AG08395 (cell line): ENCODE data around the gene SDHAF2.
"Not testable (repeated sequence)": the region's sequence is repeated elsewhere in the genome, so short reads cannot be mapped to it uniquely, and the experiment has no call there.

Experiments
- DNase-seq: peaks from one replicate; pipeline ENCODE4 v3.0.0; 2012; ENCODE audit warnings: mixed read lengths, low spot score

The SDHAF2 gene

GRCh38 chr11:61476371-61476770, 46.4 kb downstream of the SDHAF2 start:
- no peak for DNase-seq

GRCh38 chr11:61477126-61477525, 47.2 kb downstream of the SDHAF2 start:
- no peak for DNase-seq

DNA sequence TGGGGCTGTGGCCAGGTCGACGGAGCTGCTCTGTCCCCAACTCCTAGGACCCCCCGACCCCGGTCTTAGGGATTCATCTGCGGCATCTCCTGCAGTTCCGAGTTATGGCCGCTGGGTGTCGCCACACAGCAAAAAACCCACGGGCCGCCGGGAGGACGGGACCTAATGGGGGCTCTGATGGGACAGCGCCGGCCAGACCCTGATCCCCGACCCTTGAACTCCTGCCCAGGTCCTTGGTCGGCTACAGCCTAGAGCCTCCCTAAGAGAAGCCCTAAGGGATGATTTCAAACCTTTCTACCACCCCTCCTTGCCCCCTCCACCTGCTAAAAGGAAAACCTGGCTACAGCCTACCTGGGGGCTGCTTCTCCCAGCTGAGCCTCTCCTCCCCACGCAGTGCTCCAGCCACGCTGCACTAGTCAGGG, 47.8 kb downstream of the SDHAF2 start:
- peak; percentile 65 for DNase-seq

GRCh38 chr11:61479360-61480058, 49.6 kb downstream of the SDHAF2 start:
- not testable (repeated sequence) for DNase-seq

- DNase-seq, result no peak
Observed at GRCh38 chr11:61480261-61480993, 50.5 kb downstream of the SDHAF2 start.

DNA sequence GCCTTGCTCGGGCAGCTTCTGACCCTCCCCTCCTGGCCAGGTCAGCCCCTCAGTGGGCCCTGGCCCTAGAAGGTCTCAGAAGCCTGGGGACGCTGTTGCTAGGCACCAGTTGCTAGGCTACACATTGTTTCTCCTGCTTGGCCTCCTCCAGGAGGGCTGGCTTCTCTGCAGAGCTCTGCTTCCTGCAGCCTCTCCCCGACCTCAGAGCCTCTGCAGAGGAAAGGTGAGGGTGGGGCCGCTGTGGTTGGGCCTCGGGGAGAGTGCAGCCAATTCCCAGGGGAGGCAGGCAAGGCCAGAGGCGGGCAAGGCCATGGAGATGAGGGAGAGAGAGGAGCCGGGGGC, 51.0 kb downstream of the SDHAF2 start:
- DNase-seq, result no peak

DNA sequence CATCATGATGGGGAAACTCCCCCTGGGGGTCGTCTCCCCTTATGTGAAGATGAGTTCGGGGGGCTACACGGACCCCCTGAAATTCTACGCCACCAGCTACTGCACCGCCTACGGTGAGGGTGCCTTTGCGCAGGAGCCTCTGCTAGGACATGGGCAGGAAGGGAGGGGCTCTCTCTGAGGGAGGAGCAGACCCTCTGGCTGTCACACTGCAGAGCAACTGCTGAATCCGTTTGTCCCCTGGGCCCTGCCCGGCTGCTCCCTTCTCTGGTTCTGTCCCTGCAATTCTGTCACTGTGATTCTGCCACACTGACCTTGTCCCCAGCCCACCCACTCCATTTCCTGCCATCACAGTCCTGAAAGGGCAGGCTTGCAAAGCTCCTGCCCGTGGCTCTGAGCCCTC, 51.9 kb downstream of the SDHAF2 start:
- no peak for DNase-seq

DNA sequence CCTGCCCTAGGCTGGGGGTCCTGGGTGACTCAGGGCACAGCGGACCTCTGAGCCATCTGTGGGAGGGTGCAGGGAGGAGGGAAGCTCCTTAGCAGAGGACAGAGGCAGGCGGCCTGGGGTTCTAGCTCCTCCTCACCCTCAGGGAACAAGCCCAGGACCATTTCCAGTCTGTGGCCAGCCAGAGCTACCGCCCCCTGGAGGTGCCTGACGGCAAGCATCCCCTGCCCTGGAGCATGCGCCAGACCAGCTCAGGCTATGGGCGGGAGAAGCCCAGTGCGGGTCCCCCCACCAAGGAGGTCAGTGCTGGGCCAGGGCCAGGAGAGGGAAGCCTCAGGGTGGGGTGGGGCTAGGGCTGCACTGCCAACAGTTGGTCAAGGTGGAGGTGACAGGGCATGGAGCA, 52.6 kb downstream of the SDHAF2 start:
- peak; percentile 52 for DNase-seq

- no peak for DNase-seq
Observed at GRCh38 chr11:61484541-61484940, 54.6 kb downstream of the SDHAF2 start.

GRCh38 chr11:61485080-61485479, 55.2 kb downstream of the SDHAF2 start:
- no peak for DNase-seq

GRCh38 chr11:61486011-61486620, 56.2 kb downstream of the SDHAF2 start:
- no peak for DNase-seq

GRCh38 chr11:61486779-61487178, 56.9 kb downstream of the SDHAF2 start:
- DNase-seq, result no peak

DNA sequence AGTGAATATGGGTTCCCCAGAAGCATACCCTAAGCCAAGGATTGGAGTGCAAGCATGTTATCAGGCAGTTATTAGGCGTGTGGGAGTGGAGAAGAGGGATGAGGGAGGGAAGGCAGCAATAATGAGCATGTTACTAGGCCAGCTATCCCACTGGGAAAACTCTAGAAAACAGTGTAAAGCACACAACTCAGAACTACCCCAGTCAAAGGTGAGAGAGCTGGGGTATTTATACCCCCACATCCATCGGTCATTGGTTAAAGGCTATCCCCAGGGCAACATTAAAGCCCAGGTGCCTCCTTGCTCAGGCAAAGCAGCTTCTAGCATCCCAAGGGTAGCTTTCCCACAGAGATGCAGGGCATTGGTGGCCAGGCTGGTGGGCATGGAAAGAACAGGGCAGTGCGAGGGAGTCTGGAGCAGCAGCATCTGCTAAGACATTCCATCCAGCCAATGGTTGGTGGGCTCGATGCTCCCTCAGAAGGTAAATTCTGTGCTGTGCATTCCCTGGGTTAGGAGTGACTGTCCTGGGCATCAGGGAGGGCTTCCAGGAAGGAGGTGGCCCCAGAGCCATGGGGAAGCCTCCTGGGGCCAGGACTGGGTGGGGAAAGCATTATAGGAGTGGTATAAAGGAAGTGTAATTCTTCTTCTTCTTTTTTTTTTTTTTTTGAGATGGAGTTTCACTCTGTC, 57.6 kb downstream of the SDHAF2 start:
- no peak for DNase-seq

DNA sequence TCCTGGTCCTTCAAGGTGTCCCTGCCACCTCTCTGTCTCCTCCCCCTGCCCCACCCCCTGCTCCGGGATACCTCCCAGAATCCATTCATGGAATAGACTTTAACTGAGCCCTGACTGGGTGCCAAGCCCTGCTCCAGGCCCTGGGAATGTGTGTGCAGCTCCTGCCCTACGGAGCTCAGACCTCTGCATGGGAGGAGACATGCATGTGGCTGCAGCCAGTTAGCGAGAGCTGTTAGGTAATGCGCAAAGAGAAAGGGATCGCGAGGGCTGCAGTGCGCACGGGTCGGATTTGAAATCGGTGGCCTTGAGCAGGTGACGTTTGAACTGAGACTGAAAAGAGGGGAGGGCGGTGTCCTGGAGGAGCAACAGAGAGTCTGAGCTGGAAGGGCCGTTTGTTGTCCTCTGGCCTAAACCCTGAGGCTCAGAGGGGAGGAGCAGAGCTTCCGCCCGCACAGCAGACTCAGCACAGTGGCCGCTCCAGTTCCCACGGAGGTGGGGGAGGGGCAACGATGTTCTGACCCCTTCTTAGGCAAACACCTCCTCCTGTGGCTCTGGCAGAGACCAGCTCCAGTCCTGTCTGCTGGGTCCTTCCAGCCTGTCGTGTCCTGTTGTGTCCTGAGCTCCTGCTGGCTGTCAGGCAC, 58.8 kb downstream of the SDHAF2 start:
- no peak for DNase-seq

GRCh38 chr11:61489833-61490721, 60.2 kb downstream of the SDHAF2 start:
- peak; percentile 69 for DNase-seq

DNA sequence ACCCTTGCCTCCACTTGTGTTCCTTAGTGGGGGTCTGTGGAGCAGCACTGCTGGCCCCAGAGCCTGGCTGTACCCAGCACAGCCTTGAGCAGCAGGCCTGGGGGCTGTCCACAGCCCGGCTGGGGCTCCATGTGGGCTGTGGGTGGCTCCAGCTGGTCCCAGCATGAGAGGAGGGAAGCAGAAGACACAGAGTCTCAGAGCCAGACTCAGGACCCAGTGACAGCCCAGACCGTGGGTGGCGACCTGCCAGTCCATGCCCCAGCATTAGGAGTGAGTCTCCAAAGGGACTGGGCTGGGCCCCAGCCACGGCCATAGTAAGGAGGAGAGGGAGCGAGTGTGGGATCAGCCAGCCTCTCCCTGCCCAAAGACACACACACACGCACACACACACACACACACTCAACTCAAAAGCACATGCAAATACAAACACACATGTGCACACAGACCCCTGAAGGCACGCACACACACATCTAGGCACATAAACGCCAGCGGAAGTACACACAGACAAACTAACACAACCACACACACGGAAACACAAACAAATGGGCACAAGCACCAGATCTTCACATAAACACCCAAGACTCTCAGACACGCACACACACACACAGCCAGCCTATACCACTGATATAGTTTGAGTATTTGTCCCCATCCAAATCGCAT, 61.9 kb downstream of the SDHAF2 start:
- DNase-seq, result no peak

DNA sequence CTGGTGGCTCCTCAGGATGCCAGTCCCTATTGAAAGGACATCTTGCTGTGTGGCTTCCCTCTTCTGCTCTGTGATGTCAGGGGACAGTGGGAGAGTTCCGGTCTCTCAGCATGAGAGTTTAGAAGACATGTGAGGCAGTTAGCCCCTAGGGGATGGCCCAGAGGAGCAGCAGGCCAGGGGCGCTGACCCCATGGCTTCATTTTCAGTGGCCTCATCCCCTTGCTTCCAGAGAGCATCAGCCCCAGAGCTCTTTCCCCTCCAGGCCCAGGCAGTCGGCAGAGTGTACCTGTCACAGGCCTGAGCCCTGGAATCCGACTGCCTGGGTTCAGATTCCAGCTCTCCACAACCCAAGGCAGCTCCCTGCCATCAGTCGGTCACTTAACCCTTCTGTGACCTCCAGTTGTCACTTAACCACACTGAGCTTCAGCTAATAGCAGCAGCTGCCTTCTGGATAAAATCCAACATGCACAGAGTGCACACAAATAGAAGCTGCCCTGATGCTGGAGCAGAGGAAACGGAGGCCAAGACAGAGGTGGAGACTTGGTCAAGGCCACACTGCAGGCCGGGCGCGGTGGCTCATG, 64.5 kb downstream of the SDHAF2 start:
- DNase-seq, result no peak

DNA sequence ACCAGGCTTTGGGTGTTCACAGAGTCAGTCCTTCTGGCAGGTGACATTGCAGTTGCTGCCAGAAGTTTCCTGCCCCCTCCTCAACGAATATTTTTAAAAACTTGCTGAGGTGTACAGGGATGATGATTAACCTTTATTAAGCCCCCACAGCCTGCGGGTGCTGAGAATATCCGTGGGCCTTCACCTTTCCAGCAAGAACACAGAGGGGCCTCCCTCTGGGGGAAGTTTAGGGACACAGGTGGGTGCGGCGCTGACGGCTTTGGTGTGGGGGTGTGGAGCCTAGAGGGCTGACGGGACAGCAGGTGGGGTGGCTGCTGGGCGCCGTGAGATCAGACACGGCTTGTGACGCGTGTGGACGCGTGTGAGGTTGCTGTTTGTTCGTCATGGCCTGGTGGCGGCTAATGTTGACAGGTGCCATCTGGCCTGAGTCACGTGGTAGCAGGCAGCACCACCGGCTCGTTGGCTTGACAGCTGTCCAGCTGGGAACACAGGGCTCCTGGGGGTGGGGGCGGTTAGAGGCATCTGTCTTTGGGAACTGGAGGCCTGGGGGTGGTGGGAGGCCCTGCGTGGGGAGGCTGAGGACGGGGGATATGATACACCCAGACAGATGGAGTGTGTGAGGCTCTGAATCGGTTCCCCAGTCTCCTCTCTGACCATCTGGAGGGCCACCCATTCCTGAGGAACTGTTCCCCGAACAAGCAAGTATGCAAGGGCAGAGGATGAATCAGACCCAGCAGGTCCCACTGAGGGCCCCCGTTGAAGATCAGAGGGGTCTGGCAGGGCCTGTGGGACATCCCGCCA, 66.1 kb downstream of the SDHAF2 start:
- DNase-seq, result no peak
